Neural cell (in vitro differentiated cells): ENCODE measurements around the gene F5.

ENCODE experiments used
- EP300 ChIP-seq: fragments of 450-650 bp; conservative IDR thresholded peaks from 2 replicates; pipeline ENCODE4 v1.6.1; 2014; ENCODE audit warnings: antibody characterized with exemption, mild to moderate bottlenecking, moderate library complexity; ENCODE audit not compliant: poor library complexity, severe bottlenecking
- EZH2 ChIP-seq: fragments of 200-600, 300-800 bp; shearing (Covaris generic), sonication (generic); IDR thresholded peaks from 2 replicates; pipeline ENCODE4 v1.6.1; 2014; ENCODE audit warnings: antibody characterized with exemption, low read length, borderline replicate concordance, mild to moderate bottlenecking; ENCODE audit not compliant: insufficient read depth, poor library complexity, severe bottlenecking
- MXI1 ChIP-seq: fragments of 450-650 bp; conservative IDR thresholded peaks from 2 replicates; pipeline ENCODE4 v1.6.1; 2014; ENCODE audit warnings: antibody characterized with exemption, mild to moderate bottlenecking; ENCODE audit not compliant: poor library complexity, severe bottlenecking
- POLR2AphosphoS5 ChIP-seq: IDR thresholded peaks from 2 replicates; pipeline ENCODE4 v1.6.1; 2012
- RAD21 ChIP-seq: fragments of 450-650 bp; conservative IDR thresholded peaks from 2 replicates; pipeline ENCODE4 v1.6.1; 2014; ENCODE audit warnings: antibody characterized with exemption, mild to moderate bottlenecking, moderate library complexity
- SMC3 ChIP-seq: fragments of 450-650 bp; conservative IDR thresholded peaks from 2 replicates; pipeline ENCODE4 v1.6.1; 2014; ENCODE audit warnings: antibody characterized with exemption, mild to moderate bottlenecking, moderate library complexity; ENCODE audit not compliant: poor library complexity
- TAF1 ChIP-seq: IDR thresholded peaks from 2 replicates; pipeline ENCODE4 v1.6.1; 2012; ENCODE audit warnings: low read depth
- TF ChIP-seq, protein P1 (sequence below): fragments of 450-650 bp; IDR thresholded peaks from 2 replicates; pipeline ENCODE4 v1.5.1; 2014; ENCODE audit warnings: antibody characterized with exemption, mild to moderate bottlenecking, moderate library complexity; ENCODE audit not compliant: poor library complexity, severe bottlenecking
- TF ChIP-seq, protein P2 (sequence below): IDR thresholded peaks from 2 replicates; pipeline ENCODE4 v1.6.1; 2012; ENCODE audit warnings: borderline replicate concordance

DNA sequence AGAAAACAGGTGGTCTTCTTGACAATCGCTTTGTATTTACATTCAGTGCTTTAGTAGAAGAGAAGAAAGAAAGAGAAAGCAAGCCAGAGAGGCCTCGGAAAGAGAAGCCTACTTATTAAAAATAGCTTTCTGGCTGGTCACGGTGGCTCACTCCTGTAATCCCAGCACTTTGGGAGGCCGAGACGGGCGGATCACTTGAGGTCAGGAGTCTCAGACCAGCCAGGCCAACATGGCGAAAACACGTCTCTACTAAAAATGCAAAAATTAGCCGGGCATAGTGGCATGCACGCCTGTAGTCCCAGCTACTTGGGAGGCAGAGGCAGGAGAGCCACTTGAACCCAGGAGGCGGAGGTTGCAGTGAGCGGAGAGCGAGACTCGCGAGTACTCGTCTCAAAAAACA is 98.7 kb downstream of the F5 start:
- TF ChIP-seq, protein P1, sequence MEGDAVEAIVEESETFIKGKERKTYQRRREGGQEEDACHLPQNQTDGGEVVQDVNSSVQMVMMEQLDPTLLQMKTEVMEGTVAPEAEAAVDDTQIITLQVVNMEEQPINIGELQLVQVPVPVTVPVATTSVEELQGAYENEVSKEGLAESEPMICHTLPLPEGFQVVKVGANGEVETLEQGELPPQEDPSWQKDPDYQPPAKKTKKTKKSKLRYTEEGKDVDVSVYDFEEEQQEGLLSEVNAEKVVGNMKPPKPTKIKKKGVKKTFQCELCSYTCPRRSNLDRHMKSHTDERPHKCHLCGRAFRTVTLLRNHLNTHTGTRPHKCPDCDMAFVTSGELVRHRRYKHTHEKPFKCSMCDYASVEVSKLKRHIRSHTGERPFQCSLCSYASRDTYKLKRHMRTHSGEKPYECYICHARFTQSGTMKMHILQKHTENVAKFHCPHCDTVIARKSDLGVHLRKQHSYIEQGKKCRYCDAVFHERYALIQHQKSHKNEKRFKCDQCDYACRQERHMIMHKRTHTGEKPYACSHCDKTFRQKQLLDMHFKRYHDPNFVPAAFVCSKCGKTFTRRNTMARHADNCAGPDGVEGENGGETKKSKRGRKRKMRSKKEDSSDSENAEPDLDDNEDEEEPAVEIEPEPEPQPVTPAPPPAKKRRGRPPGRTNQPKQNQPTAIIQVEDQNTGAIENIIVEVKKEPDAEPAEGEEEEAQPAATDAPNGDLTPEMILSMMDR: no peak
- TF ChIP-seq TAF1 (no peak), SMC3 (no peak), RAD21 (no peak), EZH2 (no peak), EP300 (no peak), POLR2AphosphoS5 (no peak), MXI1 (no peak)
- TF ChIP-seq, protein P2, sequence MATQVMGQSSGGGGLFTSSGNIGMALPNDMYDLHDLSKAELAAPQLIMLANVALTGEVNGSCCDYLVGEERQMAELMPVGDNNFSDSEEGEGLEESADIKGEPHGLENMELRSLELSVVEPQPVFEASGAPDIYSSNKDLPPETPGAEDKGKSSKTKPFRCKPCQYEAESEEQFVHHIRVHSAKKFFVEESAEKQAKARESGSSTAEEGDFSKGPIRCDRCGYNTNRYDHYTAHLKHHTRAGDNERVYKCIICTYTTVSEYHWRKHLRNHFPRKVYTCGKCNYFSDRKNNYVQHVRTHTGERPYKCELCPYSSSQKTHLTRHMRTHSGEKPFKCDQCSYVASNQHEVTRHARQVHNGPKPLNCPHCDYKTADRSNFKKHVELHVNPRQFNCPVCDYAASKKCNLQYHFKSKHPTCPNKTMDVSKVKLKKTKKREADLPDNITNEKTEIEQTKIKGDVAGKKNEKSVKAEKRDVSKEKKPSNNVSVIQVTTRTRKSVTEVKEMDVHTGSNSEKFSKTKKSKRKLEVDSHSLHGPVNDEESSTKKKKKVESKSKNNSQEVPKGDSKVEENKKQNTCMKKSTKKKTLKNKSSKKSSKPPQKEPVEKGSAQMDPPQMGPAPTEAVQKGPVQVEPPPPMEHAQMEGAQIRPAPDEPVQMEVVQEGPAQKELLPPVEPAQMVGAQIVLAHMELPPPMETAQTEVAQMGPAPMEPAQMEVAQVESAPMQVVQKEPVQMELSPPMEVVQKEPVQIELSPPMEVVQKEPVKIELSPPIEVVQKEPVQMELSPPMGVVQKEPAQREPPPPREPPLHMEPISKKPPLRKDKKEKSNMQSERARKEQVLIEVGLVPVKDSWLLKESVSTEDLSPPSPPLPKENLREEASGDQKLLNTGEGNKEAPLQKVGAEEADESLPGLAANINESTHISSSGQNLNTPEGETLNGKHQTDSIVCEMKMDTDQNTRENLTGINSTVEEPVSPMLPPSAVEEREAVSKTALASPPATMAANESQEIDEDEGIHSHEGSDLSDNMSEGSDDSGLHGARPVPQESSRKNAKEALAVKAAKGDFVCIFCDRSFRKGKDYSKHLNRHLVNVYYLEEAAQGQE: no peak
